Calu3 (cell line): ENCODE results near the gene ZC3H12A. TPM values are rescaled to one million over a fixed set of nuclear protein-coding genes. Genes with fewer than 3 reads are reported as not detected.

Experiments used
- BruUV-seq: library from RNA; stranded (reverse); fragments of 400-500 nt; replicated peaks from 2 replicates; lab custom pipeline; 2021; lab: Mats Ljungman, UMichigan
- CTCF ChIA-PET: fragments of 300-600 bp; sonication (Branson Sonifier 250); formaldehyde crosslinking; loops from one replicate; lab custom pipeline; 2022; ENCODE audit warnings: antibody characterized with exemption; lab: Charles Lee
- DNase-seq: peaks from one replicate; pipeline ENCODE4 v3.0.0; 2022
- H3K27ac Mint-ChIP-seq: one replicate; pipeline ENCODE4 v1.8.0; 2022; ENCODE audit warnings: mixed read lengths; ENCODE audit not compliant: unreplicated experiment
- H3K27me3 Mint-ChIP-seq: one replicate; pipeline ENCODE4 v1.8.0; 2022; ENCODE audit warnings: mixed read lengths; ENCODE audit not compliant: unreplicated experiment
- H3K36me3 Mint-ChIP-seq: one replicate; pipeline ENCODE4 v1.8.0; 2022; ENCODE audit warnings: mild to moderate bottlenecking, moderate library complexity, mixed read lengths; ENCODE audit not compliant: insufficient read depth, unreplicated experiment
- H3K4me1 Mint-ChIP-seq: one replicate; pipeline ENCODE4 v1.8.0; 2022; ENCODE audit warnings: mild to moderate bottlenecking, low read depth, mixed read lengths; ENCODE audit not compliant: unreplicated experiment
- H3K4me3 Mint-ChIP-seq: one replicate; pipeline ENCODE4 v1.8.0; 2022; ENCODE audit warnings: mild to moderate bottlenecking, low read depth, moderate library complexity, mixed read lengths; ENCODE audit not compliant: unreplicated experiment
- H3K9me3 Mint-ChIP-seq: one replicate; pipeline ENCODE4 v1.8.0; 2022; ENCODE audit warnings: low read depth, mixed read lengths; ENCODE audit not compliant: unreplicated experiment
- intact Hi-C: fragments of 100-400 bp; cut with micrococcal nuclease; formaldehyde crosslinking; loops from one replicate; pipeline ENCODE4 v1.10.0; 2022; ENCODE audit not compliant: unreplicated experiment
- total RNA-seq: library from RNA; stranded (reverse); gene quantifications from 2 replicates; pipeline ENCODE4 v1.2.3, GENCODE V29; 2022
- TF ChIP-seq, protein P1 (sequence below): fragments of 200-600 bp; IDR thresholded peaks from one replicate; pipeline ENCODE4 v1.8.0; 2022; ENCODE audit warnings: antibody characterized with exemption; ENCODE audit not compliant: unreplicated experiment

The ZC3H12A gene
- total RNA-seq, 1 experiment from 2014 or later: 94.1 TPM

GRCh38 chr1:37479255-37480124, 5.1 kb downstream of the ZC3H12A start:
- CTCF ChIA-PET: interaction anchor here (0.5 to 2.5 kb wide), 4 partner anchors 8 to 1054 kb away, joined by 3 to 21 read pairs (median 3); no protein-coding TSS in a partner anchor
- Mint-ChIP-seq H3K9me3 (no peaks in the 10 kb centered on the region), H3K27ac (peak overlapping the region; percentile 100), H3K27me3 (no peaks in the 10 kb centered on the region), H3K4me3 (peak overlapping the region; percentile 90), H3K36me3 (peaks cover 100% of the 10 kb centered on the region), H3K4me1 (peaks cover 36% of the 10 kb centered on the region)
- BruUV-seq: TSS peak; percentile 41
- TF ChIP-seq, protein P1, sequence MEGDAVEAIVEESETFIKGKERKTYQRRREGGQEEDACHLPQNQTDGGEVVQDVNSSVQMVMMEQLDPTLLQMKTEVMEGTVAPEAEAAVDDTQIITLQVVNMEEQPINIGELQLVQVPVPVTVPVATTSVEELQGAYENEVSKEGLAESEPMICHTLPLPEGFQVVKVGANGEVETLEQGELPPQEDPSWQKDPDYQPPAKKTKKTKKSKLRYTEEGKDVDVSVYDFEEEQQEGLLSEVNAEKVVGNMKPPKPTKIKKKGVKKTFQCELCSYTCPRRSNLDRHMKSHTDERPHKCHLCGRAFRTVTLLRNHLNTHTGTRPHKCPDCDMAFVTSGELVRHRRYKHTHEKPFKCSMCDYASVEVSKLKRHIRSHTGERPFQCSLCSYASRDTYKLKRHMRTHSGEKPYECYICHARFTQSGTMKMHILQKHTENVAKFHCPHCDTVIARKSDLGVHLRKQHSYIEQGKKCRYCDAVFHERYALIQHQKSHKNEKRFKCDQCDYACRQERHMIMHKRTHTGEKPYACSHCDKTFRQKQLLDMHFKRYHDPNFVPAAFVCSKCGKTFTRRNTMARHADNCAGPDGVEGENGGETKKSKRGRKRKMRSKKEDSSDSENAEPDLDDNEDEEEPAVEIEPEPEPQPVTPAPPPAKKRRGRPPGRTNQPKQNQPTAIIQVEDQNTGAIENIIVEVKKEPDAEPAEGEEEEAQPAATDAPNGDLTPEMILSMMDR: no peak
- intact Hi-C loops: no loop called here
- DNase-seq: peak; percentile 98

DNA sequence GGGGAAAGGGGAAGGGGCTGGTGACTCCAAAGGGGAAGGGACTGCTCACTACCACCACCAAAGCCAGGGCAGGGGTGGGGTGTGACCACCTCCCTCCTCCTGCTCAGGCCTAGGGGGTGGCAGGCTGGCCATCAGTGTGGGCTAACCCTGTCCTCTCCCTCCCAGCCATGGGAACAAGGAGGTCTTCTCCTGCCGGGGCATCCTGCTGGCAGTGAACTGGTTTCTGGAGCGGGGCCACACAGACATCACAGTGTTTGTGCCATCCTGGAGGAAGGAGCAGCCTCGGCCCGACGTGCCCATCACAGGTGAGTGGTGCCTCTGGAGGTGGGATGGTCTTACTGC, 5.7 kb downstream of the ZC3H12A start:
- Mint-ChIP-seq H3K27me3 (no peaks in the 10 kb centered on the region), H3K36me3 (peaks cover 98% of the 10 kb centered on the region), H3K4me1 (peaks cover 36% of the 10 kb centered on the region), H3K27ac (peak overlapping the region; percentile 100), H3K9me3 (no peaks in the 10 kb centered on the region), H3K4me3 (peak overlapping the region; percentile 90)
- intact Hi-C loops: no loop called here
- BruUV-seq: no TSS peak
- CTCF ChIA-PET: interaction anchor here (1.2 kb wide), 1 partner anchor 904 kb away, joined by 3 read pairs; no protein-coding TSS in a partner anchor
- TF ChIP-seq, protein P1: no peak
- no peak for DNase-seq

GRCh38 chr1:37480581-37481288, 6.4 kb downstream of the ZC3H12A start:
- intact Hi-C loops: no loop called here
- BruUV-seq: no TSS peak
- DNase-seq: no peak
- TF ChIP-seq, protein P1: no peak
- Mint-ChIP-seq H3K27ac (peak overlapping the region; percentile 100), H3K36me3 (peaks cover 97% of the 10 kb centered on the region), H3K9me3 (no peaks in the 10 kb centered on the region), H3K4me3 (peak overlapping the region; percentile 90), H3K4me1 (peaks cover 36% of the 10 kb centered on the region), H3K27me3 (no peaks in the 10 kb centered on the region)
- CTCF ChIA-PET: no interaction called here

- H3K27me3 Mint-ChIP-seq: no peaks in the 10 kb centered on the region
- intact Hi-C loops: no loop called here
- H3K9me3 Mint-ChIP-seq: no peaks in the 10 kb centered on the region
- H3K4me1 Mint-ChIP-seq: peaks cover 37% of the 10 kb centered on the region
- CTCF ChIA-PET: no interaction called here
- no TSS peak for BruUV-seq
- peaks cover 94% of the 10 kb centered on the region for H3K36me3 Mint-ChIP-seq
- peak overlapping the region; percentile 100 for H3K27ac Mint-ChIP-seq
- peak overlapping the region; percentile 90 for H3K4me3 Mint-ChIP-seq
- no peak for DNase-seq
- TF ChIP-seq, protein P1: no peak
Measured at GRCh38 chr1:37481289-37482003, 7.1 kb downstream of the ZC3H12A start.
